Peyer's patch (tissue), 4 donors: ENCODE results near the gene SNX24. TPM values are rescaled to one million over a fixed set of nuclear protein-coding genes. Genes with fewer than 3 reads are reported as not detected.

Source experiments
- DNase-seq, 3 donors: peaks; one replicate each; pipeline ENCODE4 v3.0.0-alpha.2; 2017 to 2019
- H3K27ac ChIP-seq, 4 donors: fragments of 200-600 bp; sonication (generic); one replicate each; pipeline ENCODE4 v1.5.1; 2016 to 2019
- H3K27me3 ChIP-seq, 2 donors: fragments of 200-600 bp; sonication (generic); one replicate each; pipeline ENCODE4 v1.5.1; 2019
- H3K36me3 ChIP-seq, 3 donors: fragments of 200-600 bp; sonication (generic); one replicate each; pipeline ENCODE4 v1.5.1; 2016 to 2019
- H3K4me1 ChIP-seq, 4 donors: fragments of 200-600 bp; sonication (generic); one replicate each; pipeline ENCODE4 v1.5.1; 2016 to 2019
- H3K4me3 ChIP-seq, 4 donors: fragments of 200-600 bp; sonication (generic); 1 replicate in 3 of 4; 2 replicates in 1 of 4; pipeline ENCODE4 v1.5.1; 2016 to 2019; ENCODE audit warnings: mild to moderate bottlenecking in 1 of 4
- H3K9me3 ChIP-seq, 4 donors: fragments of 200-600 bp; sonication (generic); one replicate each; pipeline ENCODE4 v1.5.1; 2016 to 2019; ENCODE audit warnings: mild to moderate bottlenecking in 1 of 4
- CTCF ChIP-seq, 6 experiments: fragments of 450-650 bp in 4 of 6; fragments of 200-600 bp in 2 of 6; sonication (generic) in 1 of 6; IDR thresholded peaks; one replicate each; pipeline ENCODE4 v1.5.1; 2017 to 2019; ENCODE audit warnings: antibody characterized with exemption in 6 of 6, mild to moderate bottlenecking in 3 of 6, moderate library complexity in 1 of 6
- POLR2A ChIP-seq, 2 donors: fragments of 450-650 bp; IDR thresholded peaks; one replicate each; pipeline ENCODE4 v1.5.1; 2017; ENCODE audit warnings: antibody characterized with exemption in 2 of 2, mild to moderate bottlenecking in 2 of 2, moderate library complexity in 2 of 2
- total RNA-seq, 4 donors: library from RNA; depleted of rRNA; stranded (reverse); fragments of >200 nt; gene quantifications; one replicate each; pipeline ENCODE4 v1.1.0, GENCODE V29; 2016

The SNX24 gene
- total RNA-seq, 4 donors from 2014 or later = 19.4 to 45.5 (median 29.3) TPM

DNA sequence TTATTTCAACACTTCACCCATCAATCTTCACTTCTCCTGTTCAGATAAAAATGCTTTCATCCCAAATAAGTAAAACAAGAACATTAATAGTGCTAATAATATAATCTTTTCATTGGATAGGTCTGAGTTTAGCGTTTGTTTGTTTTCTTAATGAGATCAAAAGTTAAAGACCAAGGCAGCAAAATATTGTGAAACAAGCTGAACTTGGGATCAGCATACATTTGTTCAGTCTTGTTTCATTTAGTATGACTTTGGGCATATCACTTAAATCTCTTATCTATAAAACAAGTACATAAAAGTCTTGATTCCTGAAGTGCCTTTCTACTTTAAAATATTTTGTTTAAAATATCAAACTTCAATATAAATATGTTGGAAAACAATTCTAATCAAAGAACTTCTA lies 13.4 kb upstream of the SNX24 start:
- no peak for TF ChIP-seq POLR2A (IDR thresholded peaks at IDR 0.05)
- no peak for TF ChIP-seq CTCF (IDR thresholded peaks at IDR 0.05)

DNA sequence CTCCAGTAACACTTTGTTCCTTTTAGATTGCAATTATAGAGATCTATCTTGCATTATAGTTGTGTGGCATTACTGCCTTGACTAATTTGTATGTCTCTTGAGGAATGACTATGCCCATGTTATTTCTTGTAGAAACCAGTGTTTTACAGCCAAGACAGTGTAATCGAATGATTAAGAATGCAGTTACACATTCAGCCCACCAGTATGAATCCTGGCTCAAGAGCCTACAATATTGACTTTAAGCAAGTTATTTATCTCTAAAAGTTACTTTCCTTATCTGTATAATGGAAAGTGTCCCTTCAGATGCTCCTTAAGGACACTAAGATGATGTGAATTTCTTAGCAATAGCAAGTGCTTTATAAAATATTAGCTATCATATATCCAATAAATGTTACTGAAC lies 9.7 kb upstream of the SNX24 start:
- TF ChIP-seq CTCF (IDR thresholded peaks at IDR 0.05) (peak in 1 of 6 experiments; percentile 4), POLR2A (IDR thresholded peaks at IDR 0.05) (no peak)
- Histone ChIP-seq H3K4me3 (no peak overlapping the region), H3K4me1 (no peaks in the 10 kb centered on the region), H3K36me3 (peaks cover 0 to 6% (median 0%) of the 10 kb centered on the region in 3 donors), H3K27ac (no peak overlapping the region), H3K9me3 (no peaks in the 10 kb centered on the region), H3K27me3 (no peaks in the 10 kb centered on the region)
- DNase-seq = no peak

More for the DNA sequence above, 13.4 kb upstream of the SNX24 start:
- peaks cover 0 to 34% (median 0%) of the 10 kb centered on the region in 3 donors for H3K36me3 ChIP-seq
- no peaks in the 10 kb centered on the region for H3K27me3 ChIP-seq
- no peak for DNase-seq
- H3K4me3 ChIP-seq = no peak overlapping the region
- H3K27ac ChIP-seq = no peak overlapping the region
- H3K4me1 ChIP-seq = no peaks in the 10 kb centered on the region
- no peaks in the 10 kb centered on the region for H3K9me3 ChIP-seq

- Histone ChIP-seq H3K9me3 (no peaks in the 10 kb centered on the region), H3K36me3 (no peaks in the 10 kb centered on the region), H3K27me3 (no peaks in the 10 kb centered on the region), H3K27ac (no peak overlapping the region), H3K4me3 (no peak overlapping the region), H3K4me1 (no peaks in the 10 kb centered on the region)
- no peak for TF ChIP-seq POLR2A (IDR thresholded peaks at IDR 0.05)
- TF ChIP-seq CTCF (IDR thresholded peaks at IDR 0.05) = no peak
- no peak for DNase-seq
Observed at GRCh38 chr5:122836947-122837346, 8.5 kb upstream of the SNX24 start.

- H3K9me3 ChIP-seq = no peaks in the 10 kb centered on the region
- no peak overlapping the region for H3K27ac ChIP-seq
- no peak for TF ChIP-seq CTCF (IDR thresholded peaks at IDR 0.05)
- TF ChIP-seq POLR2A (IDR thresholded peaks at IDR 0.05) = no peak
- no peaks in the 10 kb centered on the region for H3K36me3 ChIP-seq
- no peak overlapping the region for H3K4me3 ChIP-seq
- peaks cover 0 to 8% (median 3%) of the 10 kb centered on the region in 4 donors for H3K4me1 ChIP-seq
- DNase-seq = no peak
- H3K27me3 ChIP-seq = no peaks in the 10 kb centered on the region
Observed at GRCh38 chr5:122839731-122840130, 5.7 kb upstream of the SNX24 start.

DNA sequence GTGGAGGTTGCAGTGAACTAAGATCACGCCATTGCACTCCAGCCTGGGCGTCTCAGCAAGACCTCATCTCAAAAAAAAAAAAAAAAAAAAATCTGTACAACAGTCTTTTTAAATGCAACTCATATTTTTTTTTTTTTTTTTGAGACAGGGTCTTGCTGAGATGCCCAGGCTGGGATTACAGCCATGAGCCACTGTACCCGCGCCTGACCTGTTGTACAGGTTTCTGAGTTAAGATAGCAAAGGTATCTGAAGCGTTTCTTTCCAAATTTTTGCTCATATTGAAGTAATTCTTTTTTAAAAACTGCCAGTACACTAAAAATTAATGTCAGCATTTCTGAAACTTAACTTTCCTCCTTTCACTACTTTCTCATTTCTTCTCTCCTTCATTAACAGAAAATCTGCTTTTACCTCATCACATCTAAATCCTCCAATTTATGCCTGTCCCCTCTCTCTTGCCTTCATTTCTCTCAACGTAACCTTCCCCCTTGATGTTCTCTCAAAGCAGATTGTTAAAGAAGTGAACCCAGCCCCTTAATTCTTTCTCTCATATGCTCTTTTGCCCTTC lies 3.3 kb upstream of the SNX24 start:
- DNase-seq = no peak
- peaks cover 0 to 10% (median 4%) of the 10 kb centered on the region in 4 donors for H3K4me1 ChIP-seq
- no peaks in the 10 kb centered on the region for H3K9me3 ChIP-seq
- no peak overlapping the region for H3K27ac ChIP-seq
- H3K36me3 ChIP-seq = no peaks in the 10 kb centered on the region
- TF ChIP-seq CTCF (IDR thresholded peaks at IDR 0.05) (no peak), POLR2A (IDR thresholded peaks at IDR 0.05) (no peak)
- no peak overlapping the region for H3K4me3 ChIP-seq
- no peaks in the 10 kb centered on the region for H3K27me3 ChIP-seq
